DMS 273 (cell line): ENCODE results near the gene TRAF4.
"Not testable (repeated sequence)": the region's sequence is repeated elsewhere in the genome, so short reads cannot be mapped to it uniquely, and the experiment has no call there.

Experiments used
- DNase-seq: peaks from one replicate; lab custom pipeline; 2025; ENCODE audit not compliant: unreplicated experiment; lab: John Stamatoyannopoulos, UW

TRAF4 gene

GRCh38 chr17:28777178-28777577, 33.4 kb downstream of the TRAF4 start:
- DNase-seq, result no peak

GRCh38 chr17:28779601-28780000, 35.8 kb downstream of the TRAF4 start:
- DNase-seq, result not testable (repeated sequence)

DNA sequence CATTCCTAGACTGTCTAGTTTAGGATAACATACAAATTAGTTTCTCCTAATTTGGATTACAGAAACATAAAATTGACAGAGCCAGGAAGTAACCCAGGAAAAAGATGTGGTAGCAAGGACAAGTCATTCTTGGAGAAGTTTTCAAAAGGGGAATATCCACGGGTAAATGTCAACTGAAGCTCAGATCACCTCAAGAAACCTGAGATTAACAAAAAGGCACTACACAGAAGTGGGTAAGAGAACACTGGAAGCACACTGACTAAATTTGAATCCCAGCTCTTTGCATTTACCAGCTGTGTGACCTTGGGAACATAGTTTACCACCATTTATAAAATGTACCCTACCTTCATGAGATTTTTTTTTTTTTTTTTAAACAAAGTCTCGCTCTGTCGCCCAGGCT, 39.4 kb downstream of the TRAF4 start:
- DNase-seq, result no peak

GRCh38 chr17:28788100-28788499, 44.3 kb downstream of the TRAF4 start:
- no peak for DNase-seq

DNA sequence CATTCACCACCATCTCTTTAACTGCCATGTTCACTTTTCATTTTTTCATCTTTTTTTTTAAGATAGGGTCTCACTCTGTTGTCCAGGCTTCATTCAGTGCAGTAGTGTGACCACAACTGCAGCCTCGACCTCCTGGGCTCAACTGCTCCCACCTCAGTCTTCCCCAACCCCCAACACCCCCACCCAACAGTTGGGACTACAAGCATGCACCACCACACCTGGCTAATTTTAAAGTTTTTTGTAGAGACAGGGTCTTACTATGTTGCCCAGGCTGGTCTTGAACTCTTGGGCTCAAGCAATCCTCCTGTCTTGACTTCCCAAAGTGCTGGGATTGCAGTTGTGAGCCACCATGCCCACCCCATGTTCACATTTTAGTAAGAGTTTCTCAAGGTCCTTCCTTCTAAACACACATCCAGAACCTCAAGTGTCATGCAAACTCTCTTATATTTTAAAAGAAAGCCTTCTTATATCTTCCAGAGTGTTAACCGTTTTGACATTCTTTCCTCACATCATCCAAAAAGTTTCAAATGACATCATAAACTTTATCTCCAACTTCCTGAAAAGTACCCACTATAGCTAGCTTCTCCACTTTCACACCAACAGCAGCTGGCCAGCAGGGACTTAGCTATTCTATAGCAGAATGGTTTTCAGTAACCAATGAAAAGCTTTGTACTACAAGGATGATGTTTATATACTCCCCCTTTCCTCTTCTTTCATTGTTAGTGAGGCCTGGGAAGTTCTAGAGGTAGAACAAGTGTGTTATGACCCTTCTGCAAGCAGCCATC, 49.3 kb downstream of the TRAF4 start:
- peak; percentile 36 for DNase-seq

GRCh38 chr17:28794846-28795441, 51.1 kb downstream of the TRAF4 start:
- not testable (repeated sequence) for DNase-seq

- peak; percentile 35 for DNase-seq
Observed at GRCh38 chr17:28796062-28796461, 52.3 kb downstream of the TRAF4 start.
